Stomach smooth muscle (tissue), 2 donors: Measurements from ENCODE around the gene TFCP2L1.

ENCODE experiments used
- H3K27ac ChIP-seq: one replicate; pipeline ENCODE4 v1.7.0; 2013; ENCODE audit warnings: mild to moderate bottlenecking, low read length, inconsistent platforms
- H3K27me3 ChIP-seq, 2 donors: one replicate each; pipeline ENCODE4 v1.7.0; 2013; ENCODE audit warnings: low read length in 2 of 2; ENCODE audit not compliant: insufficient read depth in 2 of 2, control insufficient read depth in 1 of 2
- H3K36me3 ChIP-seq, 2 donors: one replicate each; pipeline ENCODE4 v1.7.0; 2013; ENCODE audit warnings: low read length in 2 of 2; ENCODE audit not compliant: control insufficient read depth in 2 of 2, insufficient read depth in 2 of 2
- H3K4me1 ChIP-seq: one replicate; pipeline ENCODE4 v1.7.0; 2013; ENCODE audit warnings: low read length; ENCODE audit not compliant: control insufficient read depth, insufficient read depth
- H3K4me3 ChIP-seq, 2 donors: one replicate each; pipeline ENCODE4 v1.7.0; 2013; ENCODE audit warnings: low read length in 2 of 2
- H3K9ac ChIP-seq, 2 donors: one replicate each; pipeline ENCODE4 v1.7.0; 2013; ENCODE audit warnings: low read length in 2 of 2, mild to moderate bottlenecking in 1 of 2
- H3K9me3 ChIP-seq, 2 donors: one replicate each; pipeline ENCODE4 v1.7.0; 2013; ENCODE audit warnings: low read length in 2 of 2; ENCODE audit not compliant: control insufficient read depth in 2 of 2
- donor health status: healthy.
- donor health status: Pancreatic carcinoma.

TFCP2L1 gene

DNA sequence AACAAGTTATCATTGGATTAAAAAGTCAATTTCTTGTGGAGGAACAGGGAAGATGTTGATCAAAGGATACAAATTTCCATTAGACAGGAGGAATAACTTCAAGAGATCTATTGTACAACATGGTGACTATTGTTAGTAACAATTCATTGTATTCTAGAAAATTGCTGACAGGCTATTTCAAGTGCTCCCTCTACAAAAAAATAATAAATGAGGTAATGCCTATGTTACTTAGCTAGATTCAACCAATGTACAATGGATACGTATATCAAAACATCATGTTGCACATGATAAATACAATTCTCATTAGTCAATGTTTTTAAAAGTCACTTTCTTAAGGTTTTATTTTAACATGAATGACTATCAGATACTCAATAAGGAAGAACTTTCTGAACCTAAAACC is 33.5 kb downstream of the TFCP2L1 start:
- no peak overlapping the region for H3K4me3 ChIP-seq
- no peak overlapping the region for H3K9ac ChIP-seq
- no peaks in the 10 kb centered on the region for H3K36me3 ChIP-seq
- peaks cover 0 to 3% of the 10 kb centered on the region in 2 donors for H3K27me3 ChIP-seq
- H3K4me1 ChIP-seq, result no peaks in the 10 kb centered on the region
- H3K27ac ChIP-seq, result no peak overlapping the region
- H3K9me3 ChIP-seq, result no peaks in the 10 kb centered on the region

DNA sequence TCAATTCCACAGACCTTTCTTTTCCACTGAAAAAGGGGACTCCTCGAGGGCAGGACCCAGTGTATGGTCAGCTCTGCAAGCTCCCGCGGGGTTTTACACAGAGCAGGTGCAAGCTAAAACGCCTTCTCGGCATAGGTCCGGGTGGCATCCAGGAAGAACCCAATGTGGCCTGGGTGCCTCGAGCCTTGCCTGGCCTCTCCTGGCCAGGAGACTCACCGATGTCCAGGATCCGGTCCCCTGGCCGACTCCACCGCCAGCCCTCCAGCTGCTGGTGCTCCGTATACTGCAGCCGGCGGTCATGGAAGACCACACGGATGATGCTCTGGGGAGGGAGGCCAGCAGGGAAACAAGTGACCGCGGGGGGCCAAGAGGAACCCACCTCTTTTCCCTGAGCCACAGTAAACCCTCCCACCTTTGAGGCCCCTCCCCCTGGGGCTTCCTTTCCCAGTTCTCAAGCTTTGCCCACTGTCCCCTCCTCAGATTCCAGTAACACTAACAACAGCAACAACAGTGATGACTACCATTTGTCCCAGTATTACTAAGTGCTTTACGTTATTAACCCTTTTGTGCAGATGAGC is 36.1 kb downstream of the TFCP2L1 start:
- no peaks in the 10 kb centered on the region for H3K36me3 ChIP-seq
- H3K4me3 ChIP-seq, result no peak overlapping the region

DNA sequence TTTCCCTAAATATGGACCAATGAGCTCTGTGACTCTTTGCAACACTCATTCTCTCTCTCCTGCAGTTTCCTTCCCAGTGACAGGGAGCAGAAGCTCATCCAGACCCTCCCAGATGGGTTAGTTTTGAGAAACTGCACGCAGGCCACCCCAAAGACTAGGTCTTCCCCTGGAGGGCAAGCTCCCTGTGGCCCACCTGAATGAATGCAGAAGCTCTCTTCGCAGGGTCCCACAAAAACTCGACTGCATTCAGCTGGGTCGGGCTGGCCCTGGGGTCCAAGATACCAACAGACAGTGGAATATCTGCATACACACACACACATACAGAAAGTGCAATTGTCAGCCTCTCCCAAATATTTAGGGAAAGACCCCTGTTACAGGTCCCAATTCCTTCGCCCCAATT is 37.0 kb downstream of the TFCP2L1 start:
- Histone ChIP-seq H3K27ac (no peak overlapping the region), H3K27me3 (no peaks in the 10 kb centered on the region), H3K9ac (no peak overlapping the region), H3K4me3 (no peak overlapping the region), H3K4me1 (no peaks in the 10 kb centered on the region), H3K9me3 (no peaks in the 10 kb centered on the region), H3K36me3 (no peaks in the 10 kb centered on the region)

More for the DNA sequence above, 36.1 kb downstream of the TFCP2L1 start:
- Histone ChIP-seq H3K9ac (no peak overlapping the region), H3K27me3 (peaks cover 0 to 3% of the 10 kb centered on the region in 2 donors), H3K27ac (no peak overlapping the region), H3K4me1 (no peaks in the 10 kb centered on the region), H3K9me3 (no peaks in the 10 kb centered on the region)

DNA sequence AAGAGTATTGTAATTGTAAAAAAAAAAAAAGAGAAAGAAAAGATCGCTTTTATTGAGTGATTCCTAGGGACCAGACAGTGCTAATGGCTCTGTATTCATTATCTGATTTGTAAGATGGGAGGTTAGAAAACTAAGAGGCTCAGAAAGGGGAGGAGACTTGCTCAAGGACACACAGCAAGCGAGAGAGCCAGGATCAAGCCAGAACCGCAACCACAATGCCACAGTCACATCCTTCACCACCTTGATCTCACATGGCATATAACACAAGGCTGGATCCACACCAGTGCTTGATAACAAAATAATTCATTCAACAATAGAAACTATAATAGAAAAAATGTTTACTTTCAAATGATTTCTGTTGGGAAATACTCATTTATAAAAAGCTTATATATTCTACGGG is 37.5 kb downstream of the TFCP2L1 start:
- no peak overlapping the region for H3K27ac ChIP-seq

DNA sequence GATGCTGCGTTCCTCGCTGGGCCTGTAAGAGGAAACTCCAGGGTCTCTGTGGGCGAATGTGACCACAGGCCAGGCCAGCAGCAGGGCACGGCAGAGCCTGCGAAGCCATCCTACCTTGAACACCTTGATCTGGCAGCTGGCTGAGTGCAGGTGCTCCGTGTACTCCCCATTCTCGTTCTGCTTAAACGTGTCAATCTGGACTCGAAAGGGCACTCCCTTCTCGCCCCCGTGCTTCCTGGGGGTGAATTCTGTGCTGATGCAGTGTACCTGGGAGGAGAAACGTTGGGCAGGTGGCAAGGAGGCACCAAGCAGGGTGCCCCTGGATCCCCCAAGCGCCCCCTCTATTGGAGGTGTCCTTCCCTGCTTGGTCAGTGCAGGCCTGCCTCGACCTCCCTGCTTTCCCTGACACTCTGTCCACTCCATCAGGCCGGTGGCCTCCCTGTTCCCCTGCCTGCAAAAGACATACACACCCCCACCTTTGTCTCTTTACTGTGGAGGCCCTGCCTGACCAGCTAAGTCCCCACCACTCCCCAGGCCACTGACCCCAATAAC is 38.2 kb downstream of the TFCP2L1 start:
- Histone ChIP-seq H3K27me3 (no peaks in the 10 kb centered on the region), H3K9me3 (no peaks in the 10 kb centered on the region)

More for the DNA sequence above, 37.5 kb downstream of the TFCP2L1 start:
- Histone ChIP-seq H3K4me1 (no peaks in the 10 kb centered on the region), H3K9ac (no peak overlapping the region), H3K4me3 (no peak overlapping the region), H3K36me3 (no peaks in the 10 kb centered on the region), H3K27me3 (no peaks in the 10 kb centered on the region), H3K9me3 (no peaks in the 10 kb centered on the region)

DNA sequence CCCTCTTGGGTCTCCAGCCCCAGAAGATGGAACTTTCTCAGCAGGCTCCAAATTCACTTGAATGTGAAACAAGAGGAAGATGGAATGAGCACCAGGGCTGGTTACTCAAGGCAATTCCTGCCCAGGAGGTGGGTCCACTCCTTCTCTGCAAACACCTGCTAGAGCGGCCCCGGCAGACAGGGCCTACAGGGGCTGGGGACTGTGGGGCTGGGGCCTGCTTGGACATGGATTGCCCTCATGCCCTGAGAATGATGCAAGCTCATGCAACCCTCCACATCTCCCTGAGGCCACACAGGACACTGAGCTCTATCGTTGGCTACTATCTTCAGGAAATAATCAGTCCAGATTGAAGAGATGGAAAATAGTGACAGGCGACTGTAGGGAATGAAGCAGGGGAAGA is 39.1 kb downstream of the TFCP2L1 start:
- Histone ChIP-seq H3K4me1 (no peaks in the 10 kb centered on the region), H3K27ac (no peak overlapping the region), H3K9me3 (no peaks in the 10 kb centered on the region), H3K27me3 (no peaks in the 10 kb centered on the region), H3K4me3 (no peak overlapping the region), H3K36me3 (no peaks in the 10 kb centered on the region), H3K9ac (no peak overlapping the region)

More for the DNA sequence above, 38.2 kb downstream of the TFCP2L1 start:
- Histone ChIP-seq H3K36me3 (no peaks in the 10 kb centered on the region), H3K9ac (no peak overlapping the region), H3K27ac (no peak overlapping the region), H3K4me1 (no peaks in the 10 kb centered on the region), H3K4me3 (no peak overlapping the region)

DNA sequence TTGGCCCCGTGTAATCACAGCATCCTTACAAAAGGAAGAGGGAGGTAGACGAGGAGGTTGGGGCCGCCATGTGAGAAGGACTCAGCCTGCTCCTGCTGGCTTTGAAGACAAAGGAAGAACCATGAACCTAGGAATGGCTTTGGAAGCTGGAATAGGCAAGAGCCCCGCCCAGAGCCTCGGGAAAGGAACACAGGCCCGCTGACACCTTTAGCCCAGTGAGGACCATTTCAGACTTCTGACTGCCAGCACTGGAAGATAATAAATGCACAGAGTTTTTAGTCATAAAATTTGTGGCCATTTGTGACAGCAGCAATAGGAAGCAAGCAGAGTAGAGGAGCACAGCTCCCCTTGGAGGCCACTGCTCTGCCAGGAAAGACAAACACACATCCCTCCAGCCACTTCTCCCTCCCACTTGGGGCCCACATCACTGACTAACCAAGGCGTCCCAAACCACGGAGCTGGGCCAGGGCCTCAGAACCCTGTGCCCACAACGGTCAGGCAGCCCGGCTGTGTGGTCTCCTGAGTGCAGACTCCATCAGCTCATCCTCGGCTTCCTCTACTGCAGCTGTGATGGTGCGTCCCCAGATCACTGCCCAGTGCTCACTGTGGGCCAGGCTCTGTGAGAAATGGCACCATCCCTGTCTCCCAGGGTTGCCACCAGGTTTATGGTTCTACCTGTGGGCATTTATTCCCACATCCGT is 39.7 kb downstream of the TFCP2L1 start:
- Histone ChIP-seq H3K4me3 (no peak overlapping the region), H3K27ac (no peak overlapping the region), H3K36me3 (no peaks in the 10 kb centered on the region), H3K27me3 (no peaks in the 10 kb centered on the region), H3K4me1 (no peaks in the 10 kb centered on the region), H3K9ac (no peak overlapping the region), H3K9me3 (no peaks in the 10 kb centered on the region)

DNA sequence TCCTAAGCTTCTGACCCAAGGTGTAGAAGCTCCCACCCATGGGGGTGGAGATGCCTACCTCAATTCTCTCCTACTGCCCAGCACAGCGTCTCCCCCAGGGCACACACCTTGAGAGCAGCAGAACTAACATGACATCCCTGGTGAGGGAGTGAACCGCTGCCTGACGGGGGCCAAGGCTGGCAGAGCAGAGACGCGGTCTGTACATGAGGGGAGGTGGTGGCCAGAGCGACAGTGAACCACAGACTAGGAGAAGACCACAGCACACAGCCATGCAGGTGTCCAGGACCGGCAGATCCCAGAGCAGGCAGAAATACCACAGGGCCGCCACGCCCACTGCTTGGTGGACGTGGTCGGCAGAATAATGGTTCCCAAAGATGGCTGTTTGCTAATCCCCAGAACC is 40.4 kb downstream of the TFCP2L1 start:
- no peaks in the 10 kb centered on the region for H3K36me3 ChIP-seq
- no peak overlapping the region for H3K27ac ChIP-seq
- no peaks in the 10 kb centered on the region for H3K27me3 ChIP-seq
- no peaks in the 10 kb centered on the region for H3K4me1 ChIP-seq
- H3K4me3 ChIP-seq, result no peak overlapping the region
- no peak overlapping the region for H3K9ac ChIP-seq
- no peaks in the 10 kb centered on the region for H3K9me3 ChIP-seq

DNA sequence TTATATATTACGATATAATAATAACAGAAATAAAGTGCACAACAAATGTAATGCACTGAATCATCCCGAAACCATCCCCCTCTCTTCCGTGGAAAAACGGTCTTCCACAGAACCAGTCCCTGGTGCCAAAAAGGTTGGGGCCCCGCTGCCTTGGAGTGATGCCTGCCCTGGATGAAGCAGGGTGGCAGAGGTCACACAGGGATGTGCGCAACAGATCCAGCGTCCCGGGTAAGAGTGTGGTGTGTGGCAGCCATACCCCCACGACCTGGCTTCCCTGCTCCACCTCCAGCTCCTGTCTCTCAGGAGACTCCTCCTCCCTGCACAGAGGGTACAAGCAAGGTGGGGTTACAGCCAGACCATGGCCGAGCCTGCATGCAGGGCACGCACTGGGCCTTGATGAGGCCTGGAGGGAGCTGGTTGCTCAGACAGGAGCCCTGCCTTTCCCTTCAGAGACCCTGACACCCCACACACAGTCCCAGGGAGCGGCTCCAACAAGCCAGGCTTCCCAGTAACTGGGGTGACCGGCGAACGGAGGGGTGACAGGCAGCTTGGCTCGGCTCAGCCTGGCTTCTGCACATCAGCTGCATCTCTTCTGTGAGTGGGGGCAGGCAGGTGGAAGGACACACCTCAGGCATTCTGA is 41.1 kb downstream of the TFCP2L1 start:
- Histone ChIP-seq H3K4me3 (no peak overlapping the region), H3K9ac (no peak overlapping the region), H3K4me1 (no peaks in the 10 kb centered on the region), H3K27me3 (no peaks in the 10 kb centered on the region), H3K27ac (no peak overlapping the region), H3K9me3 (no peaks in the 10 kb centered on the region), H3K36me3 (no peaks in the 10 kb centered on the region)

DNA sequence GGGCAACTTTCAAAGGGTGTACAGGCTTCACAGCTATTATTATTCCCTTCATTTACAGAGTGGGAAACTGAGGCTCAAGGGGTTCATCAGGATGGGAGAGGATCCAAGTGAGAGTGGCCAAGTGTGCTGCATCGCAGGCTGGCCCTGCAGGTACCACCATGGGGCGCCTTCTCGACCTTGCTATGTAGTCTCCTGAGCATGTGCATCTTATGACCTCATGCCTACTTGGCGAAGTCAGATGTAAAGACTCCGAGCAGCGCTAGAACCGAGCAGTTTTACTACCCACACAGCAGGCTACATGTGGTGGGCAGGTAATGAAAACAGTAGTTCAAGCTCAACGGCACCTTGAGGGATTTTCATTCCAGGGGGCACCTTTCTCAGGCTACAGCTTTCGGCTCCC is 42.0 kb downstream of the TFCP2L1 start:
- Histone ChIP-seq H3K27me3 (no peaks in the 10 kb centered on the region), H3K4me1 (no peaks in the 10 kb centered on the region), H3K9ac (no peak overlapping the region), H3K27ac (no peak overlapping the region), H3K36me3 (no peaks in the 10 kb centered on the region), H3K4me3 (no peak overlapping the region), H3K9me3 (no peaks in the 10 kb centered on the region)
